Measurements from ENCODE around the gene UTS2B.

Gene UTS2B

GRCh38 chr3:191269289-191270085 is 60.8 kb downstream of the UTS2B start:
- DNase-seq: no peak

DNA sequence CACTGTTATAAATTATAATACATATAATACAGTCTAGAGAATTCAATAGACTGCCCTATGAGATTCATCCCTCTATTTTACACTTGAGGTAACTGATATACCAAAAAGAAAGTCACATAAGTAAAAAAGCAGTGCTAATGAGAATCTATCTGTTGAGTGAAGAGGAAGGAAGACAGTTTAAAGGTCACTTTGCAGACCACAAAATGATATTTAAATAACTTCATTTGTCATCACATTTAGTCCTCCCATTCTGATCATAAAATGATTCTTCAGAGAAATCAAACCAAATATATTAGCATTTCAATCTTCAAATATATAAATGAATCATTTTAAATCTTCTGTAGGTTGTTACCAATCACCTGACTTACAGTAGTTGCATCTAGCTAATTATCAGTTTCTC is 61.6 kb downstream of the UTS2B start:
- no peak for DNase-seq

DNA sequence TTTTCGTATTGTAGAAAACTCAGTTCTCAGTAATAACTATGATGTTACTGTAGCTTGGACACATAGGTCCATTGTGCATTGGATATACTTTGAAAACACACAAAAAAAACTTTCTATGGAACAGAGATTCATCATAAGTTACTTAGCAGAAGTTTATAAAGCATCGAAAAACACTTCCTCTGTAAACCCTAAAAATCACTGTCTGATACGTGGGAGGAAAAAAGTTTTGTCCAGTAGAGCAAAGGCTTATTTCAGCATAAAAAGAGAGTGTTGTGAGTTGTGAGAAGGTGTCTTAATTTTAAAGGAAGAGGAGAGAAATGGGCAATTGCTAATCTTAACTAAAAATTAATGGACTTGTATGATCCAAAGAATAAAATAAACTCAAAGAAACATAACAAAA is 66.5 kb downstream of the UTS2B start:
- DNase-seq: no peak

GRCh38 chr3:191263365-191263764 is 67.0 kb downstream of the UTS2B start:
- DNase-seq: no peak

DNA sequence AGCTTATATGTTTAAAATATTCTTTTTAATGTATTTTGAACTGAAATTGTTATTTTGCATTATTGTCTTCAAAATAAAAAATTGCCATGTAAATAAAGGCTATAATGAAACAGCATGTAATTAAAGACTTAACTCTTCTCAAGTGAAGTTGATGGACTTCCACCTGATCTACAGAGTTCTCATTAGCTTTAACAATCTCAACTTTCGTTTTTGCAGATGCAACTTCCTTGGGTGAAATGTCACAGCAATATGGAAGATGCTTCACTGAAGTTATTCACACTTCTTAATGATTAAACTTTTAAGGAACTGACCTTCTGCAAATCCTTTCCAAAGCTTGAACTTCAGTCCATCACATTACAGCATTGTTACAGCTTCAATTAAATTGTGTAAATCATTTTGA is 67.7 kb downstream of the UTS2B start:
- DNase-seq: no peak

GRCh38 chr3:191261304-191261638 is 69.1 kb downstream of the UTS2B start:
- DNase-seq: no peak

DNA sequence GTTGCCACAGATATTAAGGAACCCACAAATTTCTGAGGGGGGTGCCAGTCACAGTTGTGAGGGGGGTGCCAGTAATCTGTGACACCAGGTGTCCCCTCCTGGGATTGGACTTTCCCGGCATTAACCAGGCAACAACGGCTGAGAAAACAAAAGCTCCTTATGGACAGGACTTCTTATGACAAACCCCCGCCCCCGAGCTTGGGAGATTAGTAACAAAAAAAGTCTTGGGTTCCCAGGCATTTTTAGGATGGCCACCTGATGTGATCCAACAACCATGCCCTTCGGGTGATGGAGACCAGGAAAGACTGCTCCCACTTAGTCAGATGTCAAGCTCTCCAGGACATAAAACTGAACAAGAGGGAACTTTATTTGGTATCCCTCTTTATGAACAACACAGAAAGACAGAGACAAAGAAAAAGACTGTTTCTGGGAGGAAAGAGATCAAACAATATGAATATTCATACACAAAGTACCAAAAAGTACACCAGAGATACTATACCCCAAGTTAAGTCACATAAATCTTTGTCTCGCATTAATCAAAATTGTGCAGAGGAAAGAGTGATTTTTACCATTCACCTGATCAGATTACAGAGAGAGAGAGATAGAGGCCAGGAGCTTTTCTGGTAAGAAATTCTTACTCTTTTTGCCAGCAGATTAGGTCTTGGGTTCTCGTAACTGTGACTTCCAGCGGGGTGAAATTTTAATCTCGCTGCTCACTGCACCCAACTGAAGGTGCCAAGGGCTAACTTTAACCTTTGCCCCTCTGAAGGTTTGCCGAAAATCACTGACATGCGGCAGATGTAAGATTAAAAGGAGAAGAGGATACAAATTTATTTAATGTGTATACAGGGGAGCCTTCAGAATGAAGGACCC is 69.7 kb downstream of the UTS2B start:
- no peak for DNase-seq

DNA sequence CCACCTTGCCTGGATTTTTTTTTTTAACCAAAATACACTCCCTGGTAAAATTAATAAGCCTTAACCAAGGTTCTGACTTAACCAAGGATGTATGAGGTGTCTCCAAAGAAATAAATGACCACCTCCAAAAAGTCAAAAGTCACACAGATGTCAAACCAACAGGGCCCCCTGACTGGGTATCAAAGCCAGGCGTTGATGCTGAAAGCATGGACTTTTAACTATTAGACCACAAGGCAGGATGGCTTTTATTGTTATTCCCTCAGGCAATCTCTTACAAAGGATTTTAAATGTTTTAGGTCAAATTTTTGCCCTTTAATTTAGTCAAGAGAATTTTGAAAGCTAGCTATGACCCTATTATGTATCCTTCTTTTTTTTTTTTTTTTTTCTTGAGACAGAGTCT is 70.8 kb downstream of the UTS2B start:
- DNase-seq: no peak

DNA sequence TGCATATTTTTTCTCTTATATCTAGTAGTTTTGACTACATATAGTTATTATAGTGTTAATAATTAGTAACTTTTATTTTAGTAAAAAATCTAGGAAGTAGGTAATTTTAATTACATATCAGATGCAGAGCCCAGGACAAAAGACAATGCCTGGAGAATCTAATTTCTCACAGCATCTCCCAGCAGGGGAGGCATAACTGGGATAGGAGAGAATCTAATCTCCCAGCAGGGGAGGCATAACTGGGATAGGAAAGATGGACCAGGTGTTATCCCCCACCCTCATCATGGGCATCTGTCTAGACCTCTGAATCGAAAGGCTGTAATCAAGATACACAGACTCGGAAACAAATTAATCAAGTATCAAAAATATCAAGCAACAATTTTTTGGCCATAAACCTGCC is 73.0 kb downstream of the UTS2B start:
- DNase-seq: no peak

GRCh38 chr3:191256405-191256804 is 73.9 kb downstream of the UTS2B start:
- DNase-seq: no peak

- no peak for DNase-seq
Measured at GRCh38 chr3:191255156-191255555, 75.2 kb downstream of the UTS2B start.

- DNase-seq: no peak
Measured at GRCh38 chr3:191254098-191254873, 76.0 kb downstream of the UTS2B start.

GRCh38 chr3:191253089-191253799 is 77.1 kb downstream of the UTS2B start:
- DNase-seq: no peak

- DNase-seq: no peak
Measured at GRCh38 chr3:191246630-191247029, 83.7 kb downstream of the UTS2B start.

GRCh38 chr3:191246034-191246433 is 84.3 kb downstream of the UTS2B start:
- peak; percentile 68 for DNase-seq

DNA sequence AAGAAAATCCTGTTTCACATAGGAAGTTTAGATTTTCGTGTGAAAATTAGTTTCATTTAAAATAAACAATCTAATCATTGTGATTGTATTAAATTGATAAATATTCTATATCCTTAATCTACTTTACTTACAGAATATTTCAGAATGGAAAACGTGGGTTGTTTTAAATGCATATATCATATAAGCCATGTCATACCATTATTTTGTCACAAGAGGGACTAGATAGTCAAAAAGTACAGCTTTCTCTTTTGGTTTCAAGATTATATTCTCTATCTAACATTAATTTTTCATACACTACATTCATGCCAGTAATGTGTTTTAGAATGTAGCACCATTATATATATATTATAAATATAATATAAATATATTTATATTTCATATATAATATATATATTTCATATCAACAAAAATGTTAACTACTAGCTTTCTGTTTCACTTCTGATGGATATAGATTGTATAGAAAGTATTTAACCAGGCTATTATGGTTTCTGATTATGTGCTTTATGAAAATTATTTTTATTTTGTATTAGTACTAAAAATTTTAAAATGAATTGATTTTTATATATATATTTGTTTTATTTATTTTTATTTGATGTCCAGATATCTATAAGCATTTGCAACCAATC is 86.0 kb downstream of the UTS2B start:
- DNase-seq: no peak

- DNase-seq: no peak
Measured at GRCh38 chr3:191240486-191240885, 89.8 kb downstream of the UTS2B start.

- no peak for DNase-seq
Measured at GRCh38 chr3:191239407-191240031, 90.8 kb downstream of the UTS2B start.

DNA sequence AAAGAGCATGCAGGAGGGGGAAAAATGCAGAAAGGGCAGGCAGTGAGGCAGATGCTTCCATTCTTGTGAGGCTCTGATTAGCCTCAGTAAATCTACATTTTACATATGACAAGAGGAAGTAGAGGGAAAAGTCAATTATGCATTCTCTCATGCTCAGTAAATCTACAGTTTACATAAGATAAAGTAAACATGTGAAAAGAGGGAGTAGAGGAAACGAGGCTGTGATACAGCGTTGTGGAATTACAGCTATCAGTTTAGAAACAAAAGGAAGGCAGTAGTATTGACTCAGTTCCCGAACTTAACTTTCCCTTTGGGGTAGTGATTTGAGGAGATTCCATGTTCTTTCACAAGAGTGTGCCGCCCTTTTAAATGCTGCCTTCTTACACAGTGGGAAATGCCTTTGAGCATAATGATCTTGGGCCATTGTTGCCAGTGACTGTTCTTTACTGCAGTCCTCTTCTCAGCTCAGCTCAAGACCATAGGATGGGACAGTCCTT is 92.0 kb downstream of the UTS2B start:
- no peak for DNase-seq

DNA sequence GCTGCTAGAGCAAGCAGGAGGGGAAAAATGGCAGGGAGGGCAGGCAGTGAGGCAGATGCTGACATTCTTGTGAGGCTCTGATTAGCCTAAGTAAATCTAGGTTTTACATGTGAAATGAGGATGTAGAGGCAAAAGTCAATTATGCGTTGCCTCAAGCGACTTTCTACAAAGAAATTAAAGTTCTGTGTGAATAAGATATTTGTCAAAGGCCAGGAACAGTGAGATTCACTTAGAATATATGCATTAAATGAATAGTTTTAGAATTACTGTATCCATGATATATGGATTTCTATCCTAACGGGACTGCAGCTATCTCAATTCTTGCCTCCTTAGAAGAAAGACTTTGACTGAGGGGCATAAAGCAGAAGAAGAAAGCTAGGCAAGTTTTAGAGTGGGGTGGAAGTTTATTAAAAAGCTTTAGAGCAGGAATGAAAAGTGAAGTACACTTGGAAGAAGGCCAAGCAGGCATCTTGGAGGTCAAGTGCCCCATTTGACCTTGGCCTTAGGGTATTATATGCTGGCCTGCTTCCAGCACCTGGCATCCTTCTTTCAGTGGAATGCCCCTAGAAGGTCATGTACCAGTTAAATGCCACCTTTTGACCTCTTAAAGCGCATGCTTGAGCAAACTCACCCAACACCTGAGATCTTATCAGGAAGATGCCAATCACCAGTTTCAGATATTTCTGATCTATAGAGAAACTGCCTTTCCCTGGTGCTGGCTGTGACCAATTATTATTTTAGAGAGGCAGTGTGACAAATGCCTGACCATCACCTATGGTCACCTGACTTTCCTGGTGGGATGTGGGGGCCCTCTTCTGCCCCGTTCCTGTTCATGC is 93.1 kb downstream of the UTS2B start:
- no peak for DNase-seq

DNA sequence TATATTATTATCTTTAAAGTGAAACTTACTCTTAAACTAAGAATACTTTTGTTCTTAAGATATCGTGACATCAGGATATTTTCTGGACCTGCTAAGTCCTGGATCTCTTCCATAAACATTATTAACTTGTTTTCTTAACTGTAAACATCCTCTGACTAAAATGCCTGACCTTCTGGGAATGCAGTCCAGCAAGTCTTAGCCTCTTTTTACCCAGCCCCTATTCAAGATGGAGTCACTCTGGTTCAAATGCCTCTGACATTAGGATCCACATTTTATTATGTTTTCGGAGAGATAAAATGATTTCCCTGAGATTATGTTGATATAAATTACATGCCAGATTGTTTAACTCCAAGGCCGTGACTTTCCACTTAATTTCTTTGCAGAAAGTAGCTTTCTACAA is 93.7 kb downstream of the UTS2B start:
- no peak for DNase-seq

Data from GDM1 (cell line).